Germinal center (tissue), 1 donor: ENCODE measurements around the gene IGSF9.

Experiments
- DNase-seq: peaks from one replicate; pipeline ENCODE4 v3.0.0; 2012; ENCODE audit warnings: mixed read lengths, low spot score

The IGSF9 gene

GRCh38 chr1:159932296-159933285 lies 12.8 kb downstream of the IGSF9 start:
- DNase-seq: no peak

- no peak for DNase-seq
Measured at GRCh38 chr1:159931795-159932173, 13.6 kb downstream of the IGSF9 start.

- DNase-seq: no peak
Measured at GRCh38 chr1:159931101-159931794, 14.2 kb downstream of the IGSF9 start.

- no peak for DNase-seq
Measured at GRCh38 chr1:159930634-159931033, 14.8 kb downstream of the IGSF9 start.

GRCh38 chr1:159930216-159930615 lies 15.2 kb downstream of the IGSF9 start:
- no peak for DNase-seq

- DNase-seq: no peak
Measured at GRCh38 chr1:159929155-159930051, 16.0 kb downstream of the IGSF9 start.

- DNase-seq: no peak
Measured at GRCh38 chr1:159928491-159929050, 16.8 kb downstream of the IGSF9 start.

- DNase-seq: no peak
Measured at GRCh38 chr1:159927849-159928431, 17.5 kb downstream of the IGSF9 start.

- DNase-seq: no peak
Measured at GRCh38 chr1:159927211-159927848, 18.1 kb downstream of the IGSF9 start.

- no peak for DNase-seq
Measured at GRCh38 chr1:159925719-159926078, 19.7 kb downstream of the IGSF9 start.

GRCh38 chr1:159924791-159925718 lies 20.4 kb downstream of the IGSF9 start, which contains the start of gene TAGLN2:
Gene TAGLN2, minus strand, starts transcription at chr1:159925507. Its CDS starts 4,998 bp downstream, at chr1:159920509.
- peak; percentile 92 for DNase-seq

- DNase-seq: peak; percentile 59
Measured at GRCh38 chr1:159924025-159924790, 21.2 kb downstream of the IGSF9 start.

GRCh38 chr1:159923203-159924024 lies 22.0 kb downstream of the IGSF9 start:
- DNase-seq: peak; percentile 86

- peak; percentile 34 for DNase-seq
Measured at GRCh38 chr1:159922511-159923202, 22.8 kb downstream of the IGSF9 start.

- peak; percentile 48 for DNase-seq
Measured at GRCh38 chr1:159921700-159922504, 23.5 kb downstream of the IGSF9 start.

GRCh38 chr1:159921251-159921650 lies 24.2 kb downstream of the IGSF9 start:
- DNase-seq: peak; percentile 69
